Kidney (tissue), 14 donors: Measurements from ENCODE around the gene MARK4. TPM values are rescaled to one million over a fixed set of nuclear protein-coding genes. Genes with fewer than 3 reads are reported as not detected.

Source experiments
- DNase-seq, 5 donors: peaks; one replicate each; pipeline ENCODE4 v3.0.0-alpha.2; 2013 to 2020
- FAIRE-seq: peaks from 2 replicates; lab custom pipeline; 2012; peaks lifted over from hg19 to GRCh38; lab: Jason Lieb, UNC
- H3K27ac ChIP-seq, 2 donors: one replicate each; pipeline ENCODE4 v1.7.0; 2013; ENCODE audit warnings: low read depth in 2 of 2, low read length in 2 of 2, inconsistent platforms in 1 of 2
- H3K27me3 ChIP-seq: one replicate; pipeline ENCODE4 v1.7.1; 2013; ENCODE audit warnings: low read length, inconsistent platforms; ENCODE audit not compliant: control insufficient read depth, insufficient read depth
- H3K36me3 ChIP-seq, 3 donors: one replicate each; pipeline versions ENCODE4 v1.7.0 to v1.7.1; 2013; ENCODE audit warnings: low read length in 3 of 3, control low read depth in 1 of 3, inconsistent platforms in 1 of 3; ENCODE audit not compliant: insufficient read depth in 3 of 3, control insufficient read depth in 2 of 3
- H3K4me1 ChIP-seq, 3 donors: one replicate each; pipeline versions ENCODE4 v1.7.0 to v1.7.1; 2013; ENCODE audit warnings: low read length in 3 of 3, inconsistent platforms in 1 of 3, low read depth in 1 of 3; ENCODE audit not compliant: control insufficient read depth in 2 of 3, insufficient read depth in 2 of 3
- H3K4me3 ChIP-seq, 3 donors: one replicate each; pipeline versions ENCODE4 v1.7.0 to v1.8.1; 2013; ENCODE audit warnings: low read length in 3 of 3, control low read depth in 1 of 3, inconsistent platforms in 1 of 3
- H3K9ac ChIP-seq, 3 donors: one replicate each; pipeline versions ENCODE4 v1.7.0 to v1.7.1; 2013; ENCODE audit warnings: low read length in 3 of 3, control low read depth in 1 of 3, inconsistent platforms in 1 of 3
- H3K9me3 ChIP-seq, 3 donors: one replicate each; pipeline versions ENCODE4 v1.7.0 to v1.7.1; 2013; ENCODE audit warnings: low read length in 3 of 3, control low read depth in 1 of 3, inconsistent platforms in 1 of 3; ENCODE audit not compliant: control insufficient read depth in 2 of 3, insufficient read depth in 1 of 3
- CTCF ChIP-seq: IDR thresholded peaks from 3 replicates; pipeline ENCODE4 v1.5.1; 2012; ENCODE audit warnings: mild to moderate bottlenecking, moderate library complexity, borderline replicate concordance; ENCODE audit not compliant: insufficient read depth; ENCODE audit errors: extremely low read depth
- intact Hi-C: fragments of 100-400 bp; cut with DNase I; formaldehyde crosslinking; loops from one replicate; pipeline ENCODE4 v1.11.1; 2022
- polyA plus RNA-seq: library from polyadenylated mRNA; stranded (reverse); fragments of 350-450 nt; fragmentation: Illumina TruSeq; extraction: RNeasy Lipid Tissue Mini Kit (QIAGEN cat#74804); gene quantifications from one replicate; pipeline ENCODE4 v1.2.3, GENCODE V29; 2014; ENCODE audit warnings: low read depth, low replicate concordance; ENCODE audit not compliant: insufficient read depth
- total RNA-seq: library from RNA; stranded (reverse); fragmentation: NEBNext Ultra II Directional; extraction: Animal tissue kit (Norgen Biotek cat#: 25700); gene quantifications from one replicate; pipeline ENCODE4 v1.2.1, GENCODE V29; 2021
- donor health status: control.
- donor health status: control.
- donor health status: control.
- donor health status: control.
- donor health status: control.
- donor health status: DM: yes; HTN: yes; CAD: no.
- donor health status: Normal renal cell carcinoma (clear cell type).

Gene MARK4
- total and polyA plus RNA-seq, 2 donors from 2014 or later = 13.6 to 29.7 TPM

GRCh38 chr19:45336696-45337251, 85.7 kb downstream of the MARK4 start:
- Histone ChIP-seq H3K4me3 (no peak overlapping the region), H3K9ac (no peak overlapping the region), H3K27ac (no peak overlapping the region), H3K36me3 (no peaks in the 10 kb centered on the region), H3K9me3 (no peaks in the 10 kb centered on the region), H3K4me1 (peaks cover 0 to 6% (median 0%) of the 10 kb centered on the region in 3 donors), H3K27me3 (peaks cover 5% of the 10 kb centered on the region)
- DNase-seq (no peak), FAIRE-seq (no peak)
- TF ChIP-seq CTCF = no peak
- intact Hi-C loops = no loop called here

GRCh38 chr19:45339629-45340028, 88.6 kb downstream of the MARK4 start:
- no peaks in the 10 kb centered on the region for H3K9me3 ChIP-seq
- no peak overlapping the region for H3K4me3 ChIP-seq
- peaks cover 5% of the 10 kb centered on the region for H3K27me3 ChIP-seq
- intact Hi-C loops = no loop called here
- peaks cover 0 to 6% (median 0%) of the 10 kb centered on the region in 3 donors for H3K4me1 ChIP-seq
- DNase-seq (no peak), FAIRE-seq (no peak)
- no peak overlapping the region for H3K27ac ChIP-seq
- no peak overlapping the region for H3K9ac ChIP-seq
- TF ChIP-seq CTCF = no peak
- H3K36me3 ChIP-seq = no peaks in the 10 kb centered on the region

- Histone ChIP-seq H3K27me3 (peaks cover 5% of the 10 kb centered on the region), H3K4me3 (peak within 1 kb of the TSS in 1 of 3 donors; percentile 32), H3K9me3 (no peaks in the 10 kb centered on the region), H3K9ac (no peak within 1 kb of the TSS), H3K27ac (no peak within 1 kb of the TSS), H3K36me3 (no peaks in the 10 kb centered on the region), H3K4me1 (peaks cover 0 to 6% (median 0%) of the 10 kb centered on the region in 3 donors)
- DNase-seq (peak in 4 of 5 donors; percentile 50 to 71 (median 63)), FAIRE-seq (no peak)
- TF ChIP-seq CTCF = no peak
- intact Hi-C loops = no loop called here
Measured at GRCh38 chr19:45340232-45340898, 89.3 kb downstream of the MARK4 start, which contains the start of gene KLC3. TSS of gene KLC3 (plus strand) at chr19:45340750. CDS start at chr19:45345542, 4,792 bp downstream.
